ENCODE results near the gene FARS2. TPM values are rescaled to one million over a fixed set of nuclear protein-coding genes. Genes with fewer than 3 reads are reported as not detected.

The FARS2 gene
- total and polyA plus RNA-seq, 2 experiments from 2014 or later, result 9.9 to 15.4 TPM

GRCh38 chr6:5353971-5354370, 92.7 kb downstream of the FARS2 start:
- H3K36me3 ChIP-seq (replicated peaks; ENCODE audit: insufficient read depth, low read depth), result no peaks in the 10 kb centered on the region
- no peak overlapping the region for H3K4me2 ChIP-seq
- no peak for TF ChIP-seq CTCF (IDR thresholded peaks at IDR 0.05; ENCODE audit: poor library complexity)
- 92% methylated on average over 1 of the region's 1 CpG for WGBS (ENCODE audit: low lambda C conversion rate, missing lambda C conversion rate)
- no peak overlapping the region for H3K27ac ChIP-seq
- no peak for DNase-seq (ENCODE audit: low spot score)
- no peaks in the 10 kb centered on the region for H3K27me3 ChIP-seq
- no peaks in the 10 kb centered on the region for H3K9me2 ChIP-seq (replicated peaks; ENCODE audit: insufficient read depth)
- H4K20me1 ChIP-seq (ENCODE audit: insufficient read depth, poor library complexity, severe bottlenecking), result no peaks in the 10 kb centered on the region
- no peaks in the 10 kb centered on the region for H3K4me1 ChIP-seq (ENCODE audit: insufficient read depth)
- no peaks in the 10 kb centered on the region for H3K79me2 ChIP-seq
- H2AFZ ChIP-seq, result no peak overlapping the region
- H3K9me3 ChIP-seq (ENCODE audit: low read depth), result no peaks in the 10 kb centered on the region
- no peak overlapping the region for H3K4me3 ChIP-seq

- Histone ChIP-seq H3K4me1 (ENCODE audit: insufficient read depth) (no peaks in the 10 kb centered on the region), H3K36me3 (replicated peaks; ENCODE audit: insufficient read depth, low read depth) (no peaks in the 10 kb centered on the region), H4K20me1 (ENCODE audit: insufficient read depth, poor library complexity, severe bottlenecking) (no peaks in the 10 kb centered on the region), H3K9me2 (replicated peaks; ENCODE audit: insufficient read depth) (no peaks in the 10 kb centered on the region), H3K4me2 (no peak overlapping the region), H3K27ac (no peak overlapping the region), H3K79me2 (no peaks in the 10 kb centered on the region), H3K27me3 (no peaks in the 10 kb centered on the region), H3K9me3 (ENCODE audit: low read depth) (no peaks in the 10 kb centered on the region), H3K4me3 (no peak overlapping the region), H2AFZ (no peak overlapping the region)
- TF ChIP-seq EZH2phosphoT487 (IDR thresholded peaks at IDR 0.05; ENCODE audit: low read depth, severe bottlenecking, unreplicated experiment) (no peak), EZH2 (IDR thresholded peaks at IDR 0.05; ENCODE audit: borderline replicate concordance) (no peak), CTCF (IDR thresholded peaks at IDR 0.05; ENCODE audit: poor library complexity) (no peak)
- no peak for DNase-seq (ENCODE audit: low spot score)
- WGBS (ENCODE audit: low lambda C conversion rate, missing lambda C conversion rate), result 91% methylated on average over 1 of the region's 1 CpG
These were observed 96.2 kb downstream of the FARS2 start for GRCh38 chr6:5357486-5357885.

- no peak for TF ChIP-seq EZH2phosphoT487 (IDR thresholded peaks at IDR 0.05; ENCODE audit: low read depth, severe bottlenecking, unreplicated experiment)
- DNase-seq (ENCODE audit: low spot score), result no peak
- Histone ChIP-seq H3K79me2 (no peaks in the 10 kb centered on the region), H3K27ac (no peak overlapping the region), H3K4me1 (ENCODE audit: insufficient read depth) (no peaks in the 10 kb centered on the region), H4K20me1 (ENCODE audit: insufficient read depth, poor library complexity, severe bottlenecking) (no peaks in the 10 kb centered on the region), H3K27me3 (no peaks in the 10 kb centered on the region), H3K9me3 (ENCODE audit: low read depth) (no peaks in the 10 kb centered on the region), H3K4me3 (no peak overlapping the region), H3K4me2 (no peak overlapping the region), H2AFZ (no peak overlapping the region), H3K9me2 (replicated peaks; ENCODE audit: insufficient read depth) (no peaks in the 10 kb centered on the region), H3K36me3 (replicated peaks; ENCODE audit: insufficient read depth, low read depth) (no peaks in the 10 kb centered on the region)
- WGBS (ENCODE audit: low lambda C conversion rate, missing lambda C conversion rate), result 78% methylated on average over 2 of the region's 2 CpGs
These were observed 98.1 kb downstream of the FARS2 start for GRCh38 chr6:5359417-5359816.

- DNase-seq (ENCODE audit: low spot score), result no peak
- 88% methylated on average over 2 of the region's 2 CpGs for WGBS (ENCODE audit: low lambda C conversion rate, missing lambda C conversion rate)
- TF ChIP-seq EZH2 (IDR thresholded peaks at IDR 0.05; ENCODE audit: borderline replicate concordance), result no peak
- TF ChIP-seq CTCF (IDR thresholded peaks at IDR 0.05; ENCODE audit: poor library complexity), result no peak
- TF ChIP-seq EZH2phosphoT487 (IDR thresholded peaks at IDR 0.05; ENCODE audit: low read depth, severe bottlenecking, unreplicated experiment), result no peak
These were observed 100.1 kb downstream of the FARS2 start for GRCh38 chr6:5361396-5361795.

More at GRCh38 chr6:5361396-5361795, 100.1 kb downstream of the FARS2 start:
- no peaks in the 10 kb centered on the region for H3K79me2 ChIP-seq
- no peak overlapping the region for H3K4me3 ChIP-seq
- no peak overlapping the region for H3K27ac ChIP-seq
- no peak overlapping the region for H2AFZ ChIP-seq
- H3K27me3 ChIP-seq, result no peaks in the 10 kb centered on the region
- H3K36me3 ChIP-seq (replicated peaks; ENCODE audit: insufficient read depth, low read depth), result no peaks in the 10 kb centered on the region
- no peaks in the 10 kb centered on the region for H3K4me1 ChIP-seq (ENCODE audit: insufficient read depth)
- H3K4me2 ChIP-seq, result no peak overlapping the region
- H3K9me2 ChIP-seq (replicated peaks; ENCODE audit: insufficient read depth), result no peaks in the 10 kb centered on the region
- H4K20me1 ChIP-seq (ENCODE audit: insufficient read depth, poor library complexity, severe bottlenecking), result no peaks in the 10 kb centered on the region
- no peaks in the 10 kb centered on the region for H3K9me3 ChIP-seq (ENCODE audit: low read depth)

All from hepatocyte (in vitro differentiated cells).